ENCODE results near the gene CDC25B.
A peak's percentile ranks its signal among the peaks of the same experiment; 100 is the strongest.
"Not testable (repeated sequence)": the region's sequence is repeated elsewhere in the genome, so short reads cannot be mapped to it uniquely, and the experiment has no call there.

Gene CDC25B

DNA sequence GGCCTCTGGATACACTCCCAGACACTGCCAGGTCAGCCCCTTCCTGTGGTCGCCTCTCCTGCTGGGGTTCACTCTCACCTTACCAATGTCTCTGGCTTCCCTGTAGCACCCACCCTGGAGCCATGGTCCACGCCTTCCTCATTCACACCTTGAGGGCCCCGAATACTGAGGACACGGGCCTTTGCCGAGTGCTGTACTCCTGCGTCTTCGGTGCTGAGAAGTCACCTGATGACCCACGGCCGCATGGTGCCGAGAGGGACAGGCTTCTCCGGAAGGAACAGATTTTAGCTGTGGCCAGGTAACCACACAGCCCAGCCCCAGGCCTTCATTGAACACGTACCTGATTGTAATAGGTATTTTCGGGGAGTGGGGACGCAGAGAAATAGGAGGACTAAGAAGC, 25.9 kb downstream of the CDC25B start:
- no peak for DNase-seq (ENCODE audit: low spot score)
- TF ChIP-seq, protein P1, sequence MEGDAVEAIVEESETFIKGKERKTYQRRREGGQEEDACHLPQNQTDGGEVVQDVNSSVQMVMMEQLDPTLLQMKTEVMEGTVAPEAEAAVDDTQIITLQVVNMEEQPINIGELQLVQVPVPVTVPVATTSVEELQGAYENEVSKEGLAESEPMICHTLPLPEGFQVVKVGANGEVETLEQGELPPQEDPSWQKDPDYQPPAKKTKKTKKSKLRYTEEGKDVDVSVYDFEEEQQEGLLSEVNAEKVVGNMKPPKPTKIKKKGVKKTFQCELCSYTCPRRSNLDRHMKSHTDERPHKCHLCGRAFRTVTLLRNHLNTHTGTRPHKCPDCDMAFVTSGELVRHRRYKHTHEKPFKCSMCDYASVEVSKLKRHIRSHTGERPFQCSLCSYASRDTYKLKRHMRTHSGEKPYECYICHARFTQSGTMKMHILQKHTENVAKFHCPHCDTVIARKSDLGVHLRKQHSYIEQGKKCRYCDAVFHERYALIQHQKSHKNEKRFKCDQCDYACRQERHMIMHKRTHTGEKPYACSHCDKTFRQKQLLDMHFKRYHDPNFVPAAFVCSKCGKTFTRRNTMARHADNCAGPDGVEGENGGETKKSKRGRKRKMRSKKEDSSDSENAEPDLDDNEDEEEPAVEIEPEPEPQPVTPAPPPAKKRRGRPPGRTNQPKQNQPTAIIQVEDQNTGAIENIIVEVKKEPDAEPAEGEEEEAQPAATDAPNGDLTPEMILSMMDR (IDR thresholded peaks at IDR 0.05; ENCODE audit: borderline replicate concordance, control extremely low read depth, extremely low read depth, insufficient read depth, missing control alignments): no peak
- in situ Hi-C loops (cut with MboI; ENCODE audit: low sequenced_read_pairs, unreplicated experiment): no loop called here

DNA sequence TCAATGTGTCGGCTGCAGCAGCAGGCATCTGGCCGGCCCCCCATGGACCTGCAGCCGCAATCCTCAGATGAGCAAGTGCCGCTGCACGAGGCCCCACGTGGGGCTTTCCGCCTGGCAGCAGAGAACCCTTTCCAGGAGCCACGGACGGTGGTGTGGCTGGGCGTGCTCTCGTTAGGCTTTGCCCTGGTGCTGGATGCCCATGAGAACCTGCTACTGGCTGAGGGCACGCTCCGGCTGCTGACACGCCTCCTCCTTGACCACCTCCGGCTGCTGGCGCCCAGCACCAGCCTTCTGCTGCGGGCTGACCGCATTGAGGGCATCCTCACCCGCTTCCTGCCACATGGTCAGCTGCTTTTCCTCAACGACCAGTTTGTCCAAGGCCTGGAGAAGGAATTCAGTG, 27.8 kb downstream of the CDC25B start:
- in situ Hi-C loops (cut with MboI; ENCODE audit: low sequenced_read_pairs, unreplicated experiment): no loop called here
- TF ChIP-seq, protein P1 (IDR thresholded peaks at IDR 0.05; ENCODE audit: borderline replicate concordance, control extremely low read depth, extremely low read depth, insufficient read depth, missing control alignments): no peak
- DNase-seq (ENCODE audit: low spot score): no peak

DNA sequence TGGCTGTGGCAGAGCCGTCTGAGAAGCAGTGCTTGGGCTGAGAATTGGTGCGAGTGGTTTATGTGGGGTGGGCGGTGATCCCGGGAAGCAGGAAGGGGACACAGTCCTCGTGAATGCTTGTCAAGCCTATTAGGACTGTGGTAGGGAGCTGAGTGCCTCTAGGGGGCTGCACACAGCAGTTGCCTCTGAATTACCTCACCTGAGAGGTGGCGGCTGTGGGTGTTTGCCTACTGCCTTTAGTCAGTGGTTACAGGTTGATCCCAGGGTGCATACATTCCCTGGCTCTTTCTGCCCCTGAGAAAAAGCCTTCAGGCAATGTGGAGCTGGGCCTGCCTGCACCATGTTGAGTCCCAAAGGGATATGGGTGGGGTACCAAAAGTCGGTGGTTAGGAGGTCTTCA, 29.4 kb downstream of the CDC25B start:
- DNase-seq (ENCODE audit: low spot score): no peak
- in situ Hi-C loops (cut with MboI; ENCODE audit: low sequenced_read_pairs, unreplicated experiment): no loop called here
- TF ChIP-seq, protein P1 (IDR thresholded peaks at IDR 0.05; ENCODE audit: borderline replicate concordance, control extremely low read depth, extremely low read depth, insufficient read depth, missing control alignments): no peak

DNA sequence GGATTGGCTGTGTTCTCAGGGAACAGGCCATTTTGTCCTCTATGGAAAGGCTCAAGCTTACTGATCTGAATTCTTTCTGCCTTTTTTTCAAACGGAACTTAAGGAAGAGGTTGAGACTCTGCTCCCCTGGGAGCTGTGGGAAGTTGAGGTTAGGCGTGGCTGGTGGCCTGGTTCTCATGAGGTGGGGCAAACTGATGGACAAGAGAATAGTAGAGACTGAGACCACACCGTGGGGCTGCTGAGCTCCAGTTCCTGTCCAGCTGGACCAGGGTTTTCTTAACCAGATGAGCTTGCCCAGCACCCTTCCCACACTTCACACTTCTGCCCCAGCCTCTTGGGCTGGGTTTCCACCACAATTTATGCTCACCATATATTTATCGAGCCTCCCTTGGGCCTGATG, 30.3 kb downstream of the CDC25B start:
- TF ChIP-seq, protein P1 (IDR thresholded peaks at IDR 0.05; ENCODE audit: borderline replicate concordance, control extremely low read depth, extremely low read depth, insufficient read depth, missing control alignments): peak; percentile 14
- in situ Hi-C loops (cut with MboI; ENCODE audit: low sequenced_read_pairs, unreplicated experiment): no loop called here
- no peak for DNase-seq (ENCODE audit: low spot score)

DNA sequence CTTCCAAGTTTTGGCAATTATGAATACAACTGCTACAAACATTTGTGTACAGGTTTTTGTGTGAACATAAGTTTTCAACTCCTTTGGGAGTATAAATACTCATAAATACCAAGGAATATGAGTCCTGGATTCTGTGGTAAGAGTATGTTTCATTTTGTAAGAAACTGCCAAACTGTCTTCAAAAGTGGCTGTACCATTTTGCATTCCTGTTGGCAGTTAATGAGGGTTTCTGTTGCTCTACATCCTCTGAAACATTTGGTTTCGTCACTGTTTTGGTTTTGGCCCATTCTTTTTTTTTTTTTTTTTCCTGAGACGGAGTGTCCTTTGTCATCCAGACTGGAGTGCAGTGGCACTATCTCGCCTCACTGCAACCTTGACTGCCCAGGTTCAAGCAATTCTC, 32.7 kb downstream of the CDC25B start:
- in situ Hi-C loops (cut with MboI; ENCODE audit: low sequenced_read_pairs, unreplicated experiment): no loop called here
- no peak for DNase-seq (ENCODE audit: low spot score)
- TF ChIP-seq, protein P1 (IDR thresholded peaks at IDR 0.05; ENCODE audit: borderline replicate concordance, control extremely low read depth, extremely low read depth, insufficient read depth, missing control alignments): no peak

DNA sequence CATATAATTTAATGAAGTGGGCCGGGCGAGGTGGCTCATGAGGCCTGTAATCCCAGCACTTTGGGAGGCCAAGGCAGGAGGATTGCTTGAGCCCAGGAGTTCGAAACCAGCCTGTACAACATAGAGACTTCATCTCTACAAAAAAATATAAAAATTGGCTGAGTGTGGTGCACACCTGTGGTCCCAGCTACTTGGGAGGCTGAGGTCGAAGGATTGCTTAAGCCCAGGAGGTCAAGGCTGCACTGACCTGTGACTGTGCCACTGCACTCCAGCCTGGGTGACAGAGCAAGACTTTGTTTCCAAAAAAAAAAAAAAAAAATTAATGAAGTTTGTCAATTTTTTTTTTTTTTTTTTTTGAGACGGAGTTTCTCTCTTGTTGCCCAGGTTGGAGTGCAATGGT, 33.8 kb downstream of the CDC25B start:
- DNase-seq (ENCODE audit: low spot score); in situ Hi-C loops (cut with MboI; ENCODE audit: low sequenced_read_pairs, unreplicated experiment): not testable (repeated sequence)

DNA sequence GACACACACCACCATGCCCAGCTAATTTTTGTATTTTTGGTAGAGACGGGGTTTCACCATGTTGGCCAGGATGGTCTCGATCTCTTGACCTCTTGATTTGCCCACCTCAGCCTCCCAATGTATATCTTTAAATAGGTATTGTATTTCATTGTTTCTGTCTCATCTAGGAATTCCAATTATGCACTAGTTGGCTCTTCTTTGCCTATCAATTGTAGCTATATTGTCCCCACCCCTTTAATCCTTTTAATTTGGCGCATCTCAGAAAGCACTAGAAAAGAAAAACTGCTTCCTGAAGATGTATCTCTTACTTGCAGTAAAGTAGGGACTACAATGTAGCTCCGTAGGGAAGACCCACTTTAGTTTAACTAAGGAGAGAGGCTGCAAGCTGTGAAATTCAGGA, 40.0 kb downstream of the CDC25B start:
- DNase-seq (ENCODE audit: low spot score): no peak
- TF ChIP-seq, protein P1 (IDR thresholded peaks at IDR 0.05; ENCODE audit: borderline replicate concordance, control extremely low read depth, extremely low read depth, insufficient read depth, missing control alignments): no peak
- in situ Hi-C loops (cut with MboI; ENCODE audit: low sequenced_read_pairs, unreplicated experiment): no loop called here
